BLaER1 treated with 17β-estradiol and CSF1 and Interleukin-3, amounts not matched to agents 10 nM and 100 nM (cell line): Measurements from ENCODE around the gene VTI1A.
A peak's percentile ranks its signal among the peaks of the same experiment; 100 is the strongest.

ENCODE experiments used
- H3K27ac ChIP-seq, 11 experiments: shearing (Covaris generic); formaldehyde crosslinking; 2 replicates each; pipeline ENCODE4 v1.8.1; 2022
- H3K27me3 ChIP-seq, 11 experiments: shearing (Covaris generic); formaldehyde crosslinking; 2 replicates each; pipeline ENCODE4 v1.8.1; 2022
- H3K36me3 ChIP-seq, 11 experiments: shearing (Covaris generic); formaldehyde crosslinking; 2 replicates each; pipeline ENCODE4 v1.8.1; 2022
- H3K4me1 ChIP-seq, 10 experiments: shearing (Covaris generic); formaldehyde crosslinking; 2 replicates each; pipeline ENCODE4 v1.8.1; 2022
- H3K4me2 ChIP-seq, 11 experiments: shearing (Covaris generic); formaldehyde crosslinking; 2 replicates each; pipeline ENCODE4 v1.8.1; 2022
- H3K4me3 ChIP-seq, 10 experiments: shearing (Covaris generic); formaldehyde crosslinking; 2 replicates each; pipeline ENCODE4 v1.8.1; 2022
- H3K9ac ChIP-seq, 11 experiments: shearing (Covaris generic); formaldehyde crosslinking; 2 replicates each; pipeline ENCODE4 v1.8.1; 2022
- H3K9me3 ChIP-seq, 11 experiments: shearing (Covaris generic); formaldehyde crosslinking; replicated peaks in 1 of 11; 2 replicates each; pipeline ENCODE4 v1.8.1; 2022
- H4K20me1 ChIP-seq, 11 experiments: shearing (Covaris generic); formaldehyde crosslinking; 2 replicates each; pipeline ENCODE4 v1.8.1; 2022
- Cebpa-rat ChIP-seq, 11 experiments: shearing (Covaris generic); IDR thresholded peaks; 2 replicates each; pipeline ENCODE4 v1.8.1; 2022

Gene VTI1A

GRCh38 chr10:112807013-112807412 is 360.0 kb downstream of the VTI1A start:
- 0 out of 22 replicates have a peak, but pooled peaks cover 0 to 7% (median 0%) of the 10 kb centered on the region in 11 experiments for H3K9me3 ChIP-seq
- no peak overlapping the region for H3K9ac ChIP-seq
- H3K4me3 ChIP-seq, result no peak overlapping the region
- H3K4me1 ChIP-seq, result peaks cover 0 to 3% (median 0%) of the 10 kb centered on the region in 10 experiments; a peak in 1 of 20 replicates
- no peak for TF ChIP-seq Cebpa-rat (IDR thresholded peaks at IDR 0.05)
- no peak overlapping the region for H3K4me2 ChIP-seq
- H3K36me3 ChIP-seq, result peaks cover 9 to 54% (median 18%) of the 10 kb centered on the region in 11 experiments; a peak in 18 of 22 replicates
- H4K20me1 ChIP-seq, result peaks cover 0 to 5% (median 0%) of the 10 kb centered on the region in 11 experiments; a peak in 1 of 22 replicates
- no peaks in the 10 kb centered on the region for H3K27me3 ChIP-seq
- H3K27ac ChIP-seq, result no peak overlapping the region

- Histone ChIP-seq H3K4me2 (no peak overlapping the region), H3K27ac (no peak overlapping the region), H3K4me1 (peaks cover 12 to 30% (median 16%) of the 10 kb centered on the region in 10 experiments), H4K20me1 (peaks cover 0 to 14% (median 0%) of the 10 kb centered on the region in 11 experiments; a peak in 1 of 22 replicates), H3K36me3 (peaks cover 9 to 54% (median 17%) of the 10 kb centered on the region in 11 experiments; a peak in 18 of 22 replicates), H3K9ac (no peak overlapping the region), H3K9me3 (0 out of 22 replicates have a peak, but pooled peaks cover 0 to 7% (median 0%) of the 10 kb centered on the region in 11 experiments), H3K4me3 (no peak overlapping the region), H3K27me3 (no peaks in the 10 kb centered on the region)
- TF ChIP-seq Cebpa-rat (IDR thresholded peaks at IDR 0.05), result no peak
These were observed 362.7 kb downstream of the VTI1A start for GRCh38 chr10:112809736-112810135.

GRCh38 chr10:112810711-112811151 is 363.7 kb downstream of the VTI1A start:
- peaks cover 22 to 40% (median 26%) of the 10 kb centered on the region in 10 experiments for H3K4me1 ChIP-seq
- 0 out of 22 replicates have a peak, but pooled peaks cover 0 to 7% (median 0%) of the 10 kb centered on the region in 11 experiments for H3K9me3 ChIP-seq
- no peak overlapping the region for H3K4me3 ChIP-seq
- TF ChIP-seq Cebpa-rat (IDR thresholded peaks at IDR 0.05), result no peak
- H3K4me2 ChIP-seq, result no peak overlapping the region
- no peak overlapping the region for H3K27ac ChIP-seq
- peaks cover 9 to 49% (median 17%) of the 10 kb centered on the region in 11 experiments; a peak in 18 of 22 replicates for H3K36me3 ChIP-seq
- H3K27me3 ChIP-seq, result no peaks in the 10 kb centered on the region
- H3K9ac ChIP-seq, result no peak overlapping the region
- peaks cover 0 to 14% (median 0%) of the 10 kb centered on the region in 11 experiments; a peak in 1 of 22 replicates for H4K20me1 ChIP-seq

- no peak overlapping the region for H3K4me3 ChIP-seq
- peaks cover 0 to 14% (median 0%) of the 10 kb centered on the region in 11 experiments; a peak in 1 of 22 replicates for H4K20me1 ChIP-seq
- no peaks in the 10 kb centered on the region for H3K27me3 ChIP-seq
- no peak overlapping the region for H3K9ac ChIP-seq
- no peak for TF ChIP-seq Cebpa-rat (IDR thresholded peaks at IDR 0.05)
- peaks cover 30 to 50% (median 34%) of the 10 kb centered on the region in 10 experiments for H3K4me1 ChIP-seq
- H3K36me3 ChIP-seq, result peaks cover 9 to 47% (median 17%) of the 10 kb centered on the region in 11 experiments; a peak in 19 of 22 replicates
- peak overlapping the region in 3 of 11 experiments; percentile 23 to 31 (median 25); a peak in 5 of 22 replicates for H3K4me2 ChIP-seq
- no peak overlapping the region for H3K27ac ChIP-seq
- H3K9me3 ChIP-seq, result 0 out of 22 replicates have a peak, but pooled peaks cover 0 to 7% (median 0%) of the 10 kb centered on the region in 11 experiments
These were observed 364.9 kb downstream of the VTI1A start for GRCh38 chr10:112811741-112812551.

GRCh38 chr10:112812586-112812985 is 365.6 kb downstream of the VTI1A start:
- Histone ChIP-seq H3K27ac (no peak overlapping the region), H4K20me1 (peaks cover 0 to 14% (median 0%) of the 10 kb centered on the region in 11 experiments; a peak in 1 of 22 replicates), H3K9me3 (0 out of 22 replicates have a peak, but pooled peaks cover 0 to 7% (median 0%) of the 10 kb centered on the region in 11 experiments), H3K4me2 (peak overlapping the region in 3 of 11 experiments; percentile 23 to 31 (median 25); a peak in 5 of 22 replicates), H3K4me3 (no peak overlapping the region), H3K4me1 (peaks cover 30 to 50% (median 34%) of the 10 kb centered on the region in 10 experiments), H3K27me3 (no peaks in the 10 kb centered on the region), H3K36me3 (peaks cover 9 to 45% (median 14%) of the 10 kb centered on the region in 11 experiments; a peak in 17 of 22 replicates), H3K9ac (no peak overlapping the region)
- no peak for TF ChIP-seq Cebpa-rat (IDR thresholded peaks at IDR 0.05)

- Histone ChIP-seq H3K9ac (no peak overlapping the region), H3K27me3 (no peaks in the 10 kb centered on the region), H4K20me1 (peaks cover 0 to 14% (median 0%) of the 10 kb centered on the region in 11 experiments; a peak in 1 of 22 replicates), H3K9me3 (0 out of 22 replicates have a peak, but pooled peaks cover 0 to 7% (median 0%) of the 10 kb centered on the region in 11 experiments), H3K4me3 (no peak overlapping the region), H3K36me3 (peaks cover 7 to 32% (median 13%) of the 10 kb centered on the region in 11 experiments; a peak in 16 of 22 replicates), H3K27ac (0 out of 22 replicates have a peak overlapping the region, but pooled peaks of 1 of the 11 experiments have one; percentile 62), H3K4me2 (peak overlapping the region; percentile 60 to 86 (median 71); a peak in 20 of 22 replicates), H3K4me1 (peaks cover 30 to 51% (median 34%) of the 10 kb centered on the region in 10 experiments)
- TF ChIP-seq Cebpa-rat (IDR thresholded peaks at IDR 0.05), result no peak
These were observed 367.0 kb downstream of the VTI1A start for GRCh38 chr10:112813866-112814591.

GRCh38 chr10:112815269-112816032 is 368.4 kb downstream of the VTI1A start:
- Histone ChIP-seq H4K20me1 (peaks cover 0 to 14% (median 0%) of the 10 kb centered on the region in 11 experiments; a peak in 2 of 22 replicates), H3K4me2 (peak overlapping the region; percentile 60 to 86 (median 71)), H3K27ac (peak overlapping the region in 6 of 11 experiments; percentile 7 to 62 (median 24); a peak in 9 of 22 replicates), H3K27me3 (no peaks in the 10 kb centered on the region), H3K9me3 (0 out of 22 replicates have a peak, but pooled peaks cover 0 to 6% (median 0%) of the 10 kb centered on the region in 11 experiments), H3K9ac (peak overlapping the region in 5 of 11 experiments; percentile 17 to 49 (median 38); a peak in 12 of 22 replicates), H3K36me3 (peaks cover 7 to 25% (median 16%) of the 10 kb centered on the region in 11 experiments; a peak in 15 of 22 replicates), H3K4me1 (peaks cover 30 to 56% (median 36%) of the 10 kb centered on the region in 10 experiments), H3K4me3 (peak overlapping the region in 1 of 10 experiments; percentile 14; a peak in 1 of 20 replicates)
- no peak for TF ChIP-seq Cebpa-rat (IDR thresholded peaks at IDR 0.05)
